ENCODE data around the gene ANKRD11.

ANKRD11 gene

DNA sequence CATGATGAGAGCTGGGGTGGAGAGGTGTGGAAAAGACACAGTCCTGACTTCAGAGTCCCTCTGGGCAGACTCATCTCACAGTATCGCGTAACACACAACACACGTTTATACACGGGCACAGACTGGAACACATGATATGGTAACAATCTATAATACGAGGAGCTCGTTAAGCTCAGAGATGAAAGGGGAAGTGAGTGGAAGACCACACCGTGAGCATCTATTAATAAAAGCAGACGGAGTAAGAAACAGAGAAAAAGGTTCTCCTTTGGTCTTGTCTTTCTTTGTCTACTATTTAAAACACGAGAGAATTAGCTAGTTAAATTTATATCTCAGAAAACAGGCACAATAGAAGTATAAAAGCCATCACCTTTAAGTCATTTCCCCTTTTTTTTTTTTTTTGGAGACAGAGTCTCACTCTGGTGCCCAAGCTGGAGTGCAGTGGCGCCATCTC is 13.5 kb downstream of the ANKRD11 start:
- H3F3A ChIP-seq (ENCODE audit: low read depth), result no peaks in the 10 kb centered on the region

DNA sequence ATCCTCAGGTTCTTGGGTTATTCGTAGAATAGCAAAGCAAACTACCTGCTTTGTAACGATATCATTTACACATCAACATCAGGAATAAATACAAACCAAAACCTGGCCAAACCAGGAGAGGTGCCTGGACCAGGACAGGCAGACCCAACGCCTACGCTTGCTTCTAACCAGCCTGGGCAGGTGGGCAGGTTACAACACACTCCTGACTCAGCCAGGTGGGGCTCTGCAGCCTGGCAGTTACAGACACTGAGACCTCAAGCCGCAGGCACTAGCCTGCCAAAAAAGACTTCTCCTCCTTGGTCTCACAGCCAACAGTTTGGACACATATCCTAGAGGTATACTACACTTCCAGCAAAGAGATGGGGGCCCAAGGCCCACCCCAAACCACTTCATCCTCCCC is 14.0 kb downstream of the ANKRD11 start:
- peaks cover 75% of the 10 kb centered on the region for H4K20me1 ChIP-seq (ENCODE audit: insufficient read depth, low read length, poor library complexity, severe bottlenecking)
- no peak overlapping the region for H3K9ac ChIP-seq (ENCODE audit: low read depth, low read length, poor library complexity, severe bottlenecking)
- H3K27me3 ChIP-seq (ENCODE audit: insufficient read depth, low read length, poor library complexity, severe bottlenecking), result no peaks in the 10 kb centered on the region
- no peak overlapping the region for H3K4me2 ChIP-seq (ENCODE audit: low read depth, low read length, poor library complexity, severe bottlenecking)
- H3K9me3 ChIP-seq (ENCODE audit: insufficient read depth, low read depth, low read length), result no peaks in the 10 kb centered on the region
- H3K4me3 ChIP-seq (ENCODE audit: low read length, poor library complexity, severe bottlenecking), result no peak overlapping the region
- peaks cover 3% of the 10 kb centered on the region for H3K4me1 ChIP-seq (ENCODE audit: insufficient read depth, low read length, poor library complexity, severe bottlenecking)
- no peak overlapping the region for H2AFZ ChIP-seq (ENCODE audit: low read length)
- H3K79me2 ChIP-seq (ENCODE audit: insufficient read depth, low read length), result peaks cover 97% of the 10 kb centered on the region
- H3F3A ChIP-seq (ENCODE audit: low read depth), result no peaks in the 10 kb centered on the region
- H3K9me2 ChIP-seq (replicated peaks; ENCODE audit: low read depth, low read length), result no peaks in the 10 kb centered on the region
- TF ChIP-seq EZH2phosphoT487 (IDR thresholded peaks at IDR 0.05; ENCODE audit: borderline replicate concordance), result no peak
- TF ChIP-seq, protein P1, sequence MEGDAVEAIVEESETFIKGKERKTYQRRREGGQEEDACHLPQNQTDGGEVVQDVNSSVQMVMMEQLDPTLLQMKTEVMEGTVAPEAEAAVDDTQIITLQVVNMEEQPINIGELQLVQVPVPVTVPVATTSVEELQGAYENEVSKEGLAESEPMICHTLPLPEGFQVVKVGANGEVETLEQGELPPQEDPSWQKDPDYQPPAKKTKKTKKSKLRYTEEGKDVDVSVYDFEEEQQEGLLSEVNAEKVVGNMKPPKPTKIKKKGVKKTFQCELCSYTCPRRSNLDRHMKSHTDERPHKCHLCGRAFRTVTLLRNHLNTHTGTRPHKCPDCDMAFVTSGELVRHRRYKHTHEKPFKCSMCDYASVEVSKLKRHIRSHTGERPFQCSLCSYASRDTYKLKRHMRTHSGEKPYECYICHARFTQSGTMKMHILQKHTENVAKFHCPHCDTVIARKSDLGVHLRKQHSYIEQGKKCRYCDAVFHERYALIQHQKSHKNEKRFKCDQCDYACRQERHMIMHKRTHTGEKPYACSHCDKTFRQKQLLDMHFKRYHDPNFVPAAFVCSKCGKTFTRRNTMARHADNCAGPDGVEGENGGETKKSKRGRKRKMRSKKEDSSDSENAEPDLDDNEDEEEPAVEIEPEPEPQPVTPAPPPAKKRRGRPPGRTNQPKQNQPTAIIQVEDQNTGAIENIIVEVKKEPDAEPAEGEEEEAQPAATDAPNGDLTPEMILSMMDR (conservative IDR thresholded peaks at IDR 0.05; ENCODE audit: low read length), result no peak
- H3K36me3 ChIP-seq (ENCODE audit: insufficient read depth, low read length), result no peaks in the 10 kb centered on the region

More for the DNA sequence above, 13.5 kb downstream of the ANKRD11 start:
- Histone ChIP-seq H3K4me2 (ENCODE audit: low read depth, low read length, poor library complexity, severe bottlenecking) (no peak overlapping the region), H2AFZ (ENCODE audit: low read length) (no peak overlapping the region), H3K36me3 (ENCODE audit: insufficient read depth, low read length) (no peaks in the 10 kb centered on the region), H3K4me1 (ENCODE audit: insufficient read depth, low read length, poor library complexity, severe bottlenecking) (peaks cover 3% of the 10 kb centered on the region), H3K27me3 (ENCODE audit: insufficient read depth, low read length, poor library complexity, severe bottlenecking) (no peaks in the 10 kb centered on the region), H4K20me1 (ENCODE audit: insufficient read depth, low read length, poor library complexity, severe bottlenecking) (peaks cover 78% of the 10 kb centered on the region), H3K79me2 (ENCODE audit: insufficient read depth, low read length) (peaks cover 97% of the 10 kb centered on the region), H3K9ac (ENCODE audit: low read depth, low read length, poor library complexity, severe bottlenecking) (no peak overlapping the region), H3K9me3 (ENCODE audit: insufficient read depth, low read depth, low read length) (no peaks in the 10 kb centered on the region), H3K4me3 (ENCODE audit: low read length, poor library complexity, severe bottlenecking) (no peak overlapping the region), H3K9me2 (replicated peaks; ENCODE audit: low read depth, low read length) (no peaks in the 10 kb centered on the region)
- TF ChIP-seq, protein P1 (conservative IDR thresholded peaks at IDR 0.05; ENCODE audit: low read length), result no peak
- TF ChIP-seq EZH2phosphoT487 (IDR thresholded peaks at IDR 0.05; ENCODE audit: borderline replicate concordance), result no peak

DNA sequence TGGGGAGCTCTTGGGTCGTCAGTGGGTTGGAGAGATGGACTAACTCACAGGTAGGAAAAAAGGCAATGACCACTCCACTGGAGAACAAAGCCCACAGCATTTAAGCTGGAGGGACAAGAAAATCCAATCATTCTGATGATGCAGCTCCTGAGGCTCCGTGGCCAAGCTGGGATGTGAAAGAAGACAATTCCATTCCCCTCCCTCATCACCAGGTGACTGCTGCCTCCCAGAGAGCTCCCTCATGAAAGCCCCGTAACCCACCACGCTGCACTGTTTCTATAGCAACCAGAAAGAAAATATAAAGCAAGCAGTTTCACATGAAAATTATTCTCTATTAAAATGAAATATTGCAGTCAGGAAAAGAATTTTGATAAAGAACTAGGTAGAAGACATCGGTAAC is 15.2 kb downstream of the ANKRD11 start:
- peaks cover 3% of the 10 kb centered on the region for H3K4me1 ChIP-seq (ENCODE audit: insufficient read depth, low read length, poor library complexity, severe bottlenecking)

More for the DNA sequence above, 15.2 kb downstream of the ANKRD11 start:
- TF ChIP-seq EZH2phosphoT487 (IDR thresholded peaks at IDR 0.05; ENCODE audit: borderline replicate concordance), result no peak
- TF ChIP-seq, protein P1 (conservative IDR thresholded peaks at IDR 0.05; ENCODE audit: low read length), result no peak
- Histone ChIP-seq H3K27me3 (ENCODE audit: insufficient read depth, low read length, poor library complexity, severe bottlenecking) (no peaks in the 10 kb centered on the region), H3F3A (ENCODE audit: low read depth) (no peaks in the 10 kb centered on the region), H3K9me2 (replicated peaks; ENCODE audit: low read depth, low read length) (no peaks in the 10 kb centered on the region), H2AFZ (ENCODE audit: low read length) (no peak overlapping the region), H3K79me2 (ENCODE audit: insufficient read depth, low read length) (peaks cover 95% of the 10 kb centered on the region), H4K20me1 (ENCODE audit: insufficient read depth, low read length, poor library complexity, severe bottlenecking) (peaks cover 72% of the 10 kb centered on the region), H3K36me3 (ENCODE audit: insufficient read depth, low read length) (no peaks in the 10 kb centered on the region), H3K9me3 (ENCODE audit: insufficient read depth, low read depth, low read length) (no peaks in the 10 kb centered on the region), H3K4me3 (ENCODE audit: low read length, poor library complexity, severe bottlenecking) (no peak overlapping the region), H3K4me2 (ENCODE audit: low read depth, low read length, poor library complexity, severe bottlenecking) (no peak overlapping the region), H3K9ac (ENCODE audit: low read depth, low read length, poor library complexity, severe bottlenecking) (no peak overlapping the region)

Measured in Loucy (cell line).